ENCODE results near the gene BTAF1.

The BTAF1 gene

DNA sequence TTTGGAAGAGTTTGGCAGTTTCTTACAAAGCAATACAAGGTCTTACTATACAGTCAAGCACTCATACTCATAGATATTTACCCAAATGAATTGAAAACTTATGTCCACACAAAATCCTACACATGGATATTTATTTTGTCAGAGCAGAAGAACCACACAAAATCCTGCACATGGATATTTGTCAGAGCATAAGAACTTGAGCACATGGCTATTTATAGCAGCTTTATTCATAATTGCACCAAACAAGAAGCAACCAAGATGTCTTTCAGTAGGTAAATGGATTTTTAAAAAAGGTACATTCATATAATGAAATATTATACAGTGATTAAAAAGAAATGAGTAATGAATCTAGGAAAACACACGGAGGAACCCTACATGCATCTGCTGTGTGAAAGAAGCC lies 115.4 kb downstream of the BTAF1 start:
- Histone ChIP-seq H3K79me2 (ENCODE audit: low read length) (no peaks in the 10 kb centered on the region), H3K4me1 (ENCODE audit: low read length) (no peaks in the 10 kb centered on the region), H2AFZ (ENCODE audit: low read length) (no peak overlapping the region), H3K36me3 (replicated peaks; ENCODE audit: insufficient read depth, low read length) (no peaks in the 10 kb centered on the region), H3K9ac (ENCODE audit: low read length) (no peak overlapping the region), H3K27me3 (replicated peaks; ENCODE audit: insufficient read depth, low read length) (no peaks in the 10 kb centered on the region), H3K9me3 (replicated peaks; ENCODE audit: insufficient read depth, low read length) (no peaks in the 10 kb centered on the region), H3K9me2 (replicated peaks; ENCODE audit: insufficient read depth, low read length) (no peaks in the 10 kb centered on the region), H3K4me3 (ENCODE audit: low read length) (no peak overlapping the region), H3K4me2 (ENCODE audit: low read depth, low read length) (no peak overlapping the region), H4K20me1 (ENCODE audit: insufficient read depth, low read length) (no peaks in the 10 kb centered on the region), H3F3A (ENCODE audit: insufficient read depth, low read length) (peaks cover 5% of the 10 kb centered on the region), H3K27ac (ENCODE audit: low read length) (no peak overlapping the region)
- DNase-seq, result no peak
- TF ChIP-seq EZH2phosphoT487 (IDR thresholded peaks at IDR 0.05; ENCODE audit: low read length) (no peak), EZH2 (optimal IDR thresholded peaks at IDR 0.05; ENCODE audit: low read depth, low read length) (no peak)
- TF ChIP-seq, protein P1, sequence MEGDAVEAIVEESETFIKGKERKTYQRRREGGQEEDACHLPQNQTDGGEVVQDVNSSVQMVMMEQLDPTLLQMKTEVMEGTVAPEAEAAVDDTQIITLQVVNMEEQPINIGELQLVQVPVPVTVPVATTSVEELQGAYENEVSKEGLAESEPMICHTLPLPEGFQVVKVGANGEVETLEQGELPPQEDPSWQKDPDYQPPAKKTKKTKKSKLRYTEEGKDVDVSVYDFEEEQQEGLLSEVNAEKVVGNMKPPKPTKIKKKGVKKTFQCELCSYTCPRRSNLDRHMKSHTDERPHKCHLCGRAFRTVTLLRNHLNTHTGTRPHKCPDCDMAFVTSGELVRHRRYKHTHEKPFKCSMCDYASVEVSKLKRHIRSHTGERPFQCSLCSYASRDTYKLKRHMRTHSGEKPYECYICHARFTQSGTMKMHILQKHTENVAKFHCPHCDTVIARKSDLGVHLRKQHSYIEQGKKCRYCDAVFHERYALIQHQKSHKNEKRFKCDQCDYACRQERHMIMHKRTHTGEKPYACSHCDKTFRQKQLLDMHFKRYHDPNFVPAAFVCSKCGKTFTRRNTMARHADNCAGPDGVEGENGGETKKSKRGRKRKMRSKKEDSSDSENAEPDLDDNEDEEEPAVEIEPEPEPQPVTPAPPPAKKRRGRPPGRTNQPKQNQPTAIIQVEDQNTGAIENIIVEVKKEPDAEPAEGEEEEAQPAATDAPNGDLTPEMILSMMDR (IDR thresholded peaks at IDR 0.05; ENCODE audit: low read length), result no peak

DNA sequence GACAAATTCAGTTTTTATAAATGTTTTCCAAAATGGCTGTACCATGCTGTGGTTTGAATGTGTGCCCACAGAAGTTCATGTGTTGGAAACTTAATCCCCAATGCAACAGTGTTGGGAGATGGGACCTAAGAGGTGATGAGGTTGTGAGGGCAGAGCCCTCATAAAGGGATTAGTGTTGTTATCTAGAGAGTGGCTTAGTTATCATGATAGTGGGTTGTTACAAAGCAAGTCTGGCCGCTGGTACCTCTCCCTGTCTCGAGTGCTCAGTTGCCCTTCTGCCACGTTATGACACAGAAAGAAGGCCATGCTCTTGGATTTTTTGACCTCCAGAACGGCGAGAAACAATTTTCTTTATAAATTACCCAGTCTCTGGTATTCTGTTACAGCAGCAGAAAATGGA lies 119.0 kb downstream of the BTAF1 start:
- Histone ChIP-seq H3K27me3 (replicated peaks; ENCODE audit: insufficient read depth, low read length) (no peaks in the 10 kb centered on the region), H3K9ac (ENCODE audit: low read length) (no peak overlapping the region), H3K4me1 (ENCODE audit: low read length) (no peaks in the 10 kb centered on the region), H3F3A (ENCODE audit: insufficient read depth, low read length) (peaks cover 5% of the 10 kb centered on the region; the same call in 1 of the 2 replicates), H2AFZ (ENCODE audit: low read length) (no peak overlapping the region), H3K9me2 (replicated peaks; ENCODE audit: insufficient read depth, low read length) (no peaks in the 10 kb centered on the region), H3K27ac (ENCODE audit: low read length) (no peak overlapping the region), H3K9me3 (replicated peaks; ENCODE audit: insufficient read depth, low read length) (no peaks in the 10 kb centered on the region), H3K79me2 (ENCODE audit: low read length) (no peaks in the 10 kb centered on the region), H3K36me3 (replicated peaks; ENCODE audit: insufficient read depth, low read length) (no peaks in the 10 kb centered on the region), H4K20me1 (ENCODE audit: insufficient read depth, low read length) (no peaks in the 10 kb centered on the region), H3K4me2 (ENCODE audit: low read depth, low read length) (no peak overlapping the region), H3K4me3 (ENCODE audit: low read length) (no peak overlapping the region)
- TF ChIP-seq EZH2phosphoT487 (IDR thresholded peaks at IDR 0.05; ENCODE audit: low read length) (no peak), EZH2 (optimal IDR thresholded peaks at IDR 0.05; ENCODE audit: low read depth, low read length) (no peak)
- TF ChIP-seq, protein P1 (IDR thresholded peaks at IDR 0.05; ENCODE audit: low read length), result no peak
- no peak for DNase-seq

DNA sequence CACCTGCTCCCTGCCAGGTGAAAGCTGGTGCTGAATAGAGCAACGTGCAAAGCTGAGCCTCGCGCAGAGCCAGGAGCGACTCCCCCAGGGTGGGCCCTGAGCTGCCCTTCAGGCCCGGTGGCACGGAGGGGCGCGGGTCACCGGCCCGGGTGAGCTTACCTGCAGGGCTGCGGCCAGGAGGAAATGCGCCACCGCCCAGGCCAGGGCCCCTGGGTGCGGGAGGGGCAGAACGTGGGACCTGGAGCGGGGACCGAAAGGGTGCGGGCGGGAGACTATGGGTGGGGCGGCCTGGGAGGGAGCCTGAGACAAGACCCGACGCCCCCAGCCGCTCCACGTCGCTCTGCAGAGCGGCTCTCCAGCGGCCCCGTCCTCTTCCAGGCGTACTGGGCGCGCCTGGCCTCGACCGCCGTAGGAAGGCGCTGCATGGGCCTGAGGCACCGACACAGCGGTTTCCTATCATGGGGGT lies 122.1 kb downstream of the BTAF1 start:
- Histone ChIP-seq H3K9me3 (replicated peaks; ENCODE audit: insufficient read depth, low read length) (no peaks in the 10 kb centered on the region), H3K27ac (ENCODE audit: low read length) (no peak overlapping the region), H2AFZ (ENCODE audit: low read length) (no peak overlapping the region), H3K9ac (ENCODE audit: low read length) (no peak overlapping the region), H3K4me1 (ENCODE audit: low read length) (no peaks in the 10 kb centered on the region), H3K79me2 (ENCODE audit: low read length) (no peaks in the 10 kb centered on the region), H3K27me3 (replicated peaks; ENCODE audit: insufficient read depth, low read length) (no peaks in the 10 kb centered on the region), H3F3A (ENCODE audit: insufficient read depth, low read length) (peaks cover 5% of the 10 kb centered on the region; the same call in 1 of the 2 replicates), H3K9me2 (replicated peaks; ENCODE audit: insufficient read depth, low read length) (no peaks in the 10 kb centered on the region), H4K20me1 (ENCODE audit: insufficient read depth, low read length) (no peaks in the 10 kb centered on the region), H3K4me2 (ENCODE audit: low read depth, low read length) (no peak overlapping the region), H3K36me3 (replicated peaks; ENCODE audit: insufficient read depth, low read length) (no peaks in the 10 kb centered on the region), H3K4me3 (ENCODE audit: low read length) (no peak overlapping the region)
- no peak for DNase-seq
- no peak for TF ChIP-seq EZH2 (optimal IDR thresholded peaks at IDR 0.05; ENCODE audit: low read depth, low read length)
- TF ChIP-seq, protein P1 (IDR thresholded peaks at IDR 0.05; ENCODE audit: low read length), result no peak
- no peak for TF ChIP-seq EZH2phosphoT487 (IDR thresholded peaks at IDR 0.05; ENCODE audit: low read length)

Data from MM.1S (cell line).